HG03342 (cell line): ENCODE results near the gene DENND1A.

Experiments
- ATAC-seq: cut with Tn5 transposase; IDR thresholded peaks from one replicate; pipeline ENCODE4 v1.9.1; 2021; ENCODE audit warnings: mild to moderate bottlenecking, moderate library complexity; ENCODE audit not compliant: unreplicated experiment

Gene DENND1A

DNA sequence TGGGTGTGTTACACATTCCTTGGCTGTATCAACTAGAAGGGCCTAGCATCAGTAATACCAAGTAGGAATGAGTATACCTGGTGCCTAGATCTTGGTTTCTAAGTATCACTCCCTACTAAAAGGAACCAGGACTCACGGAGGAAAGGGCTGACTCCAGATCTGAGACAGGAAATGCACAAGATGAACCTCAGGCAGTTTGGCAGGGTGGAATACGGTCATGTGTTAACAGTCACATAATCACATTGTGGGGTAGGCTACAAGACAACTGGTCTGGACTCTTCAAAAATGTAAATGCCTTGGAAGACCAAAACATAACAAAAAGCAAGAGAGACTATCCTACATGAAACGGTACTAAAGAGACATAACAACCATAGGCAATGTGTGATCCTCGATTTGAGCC is 415.2 kb downstream of the DENND1A start:
- ATAC-seq = no peak

GRCh38 chr9:123513554-123513953 is 416.4 kb downstream of the DENND1A start:
- ATAC-seq = no peak

- ATAC-seq = no peak
These were observed 418.3 kb downstream of the DENND1A start for GRCh38 chr9:123511326-123512277.

DNA sequence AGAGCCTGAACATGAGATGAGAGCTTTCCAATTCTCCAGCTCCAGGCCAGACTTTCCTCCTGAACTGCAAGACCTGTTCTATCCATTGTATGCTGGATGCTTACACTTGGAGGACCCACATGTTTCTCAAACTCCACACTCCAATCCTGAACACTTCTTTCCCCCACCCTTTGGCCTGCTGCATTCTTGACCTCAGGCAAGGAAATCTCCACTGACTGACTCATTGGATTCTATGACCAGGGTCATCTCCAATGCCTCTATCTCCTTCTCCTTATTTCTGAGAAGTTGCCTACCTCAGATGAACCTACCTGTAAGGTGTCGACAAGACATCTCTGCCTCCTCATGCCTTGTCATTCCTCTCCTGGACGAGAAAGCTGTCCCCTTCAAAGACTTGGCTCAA is 420.3 kb downstream of the DENND1A start:
- ATAC-seq = no peak

- no peak for ATAC-seq
These were observed 421.9 kb downstream of the DENND1A start for GRCh38 chr9:123508048-123508447.

DNA sequence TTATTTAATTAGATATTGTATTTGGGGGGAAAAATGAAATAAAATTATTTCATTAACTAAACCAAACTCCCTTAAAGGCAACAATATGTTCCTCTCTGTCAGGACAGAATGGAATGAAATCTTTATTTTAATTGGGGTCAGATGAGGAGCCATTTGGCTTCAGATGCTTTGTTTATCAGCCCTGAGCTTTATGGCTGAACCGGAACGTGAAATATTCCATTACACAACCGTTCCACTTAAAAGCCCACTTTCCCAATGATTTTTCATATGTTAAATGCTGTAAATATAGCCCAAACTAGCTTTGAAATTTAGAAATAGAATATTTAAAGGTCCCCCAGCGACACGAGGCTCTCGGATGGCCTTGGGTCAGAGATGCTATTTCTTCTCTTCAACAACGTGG is 424.4 kb downstream of the DENND1A start:
- ATAC-seq = no peak

- ATAC-seq = no peak
These were observed 429.6 kb downstream of the DENND1A start for GRCh38 chr9:123500336-123500735.

DNA sequence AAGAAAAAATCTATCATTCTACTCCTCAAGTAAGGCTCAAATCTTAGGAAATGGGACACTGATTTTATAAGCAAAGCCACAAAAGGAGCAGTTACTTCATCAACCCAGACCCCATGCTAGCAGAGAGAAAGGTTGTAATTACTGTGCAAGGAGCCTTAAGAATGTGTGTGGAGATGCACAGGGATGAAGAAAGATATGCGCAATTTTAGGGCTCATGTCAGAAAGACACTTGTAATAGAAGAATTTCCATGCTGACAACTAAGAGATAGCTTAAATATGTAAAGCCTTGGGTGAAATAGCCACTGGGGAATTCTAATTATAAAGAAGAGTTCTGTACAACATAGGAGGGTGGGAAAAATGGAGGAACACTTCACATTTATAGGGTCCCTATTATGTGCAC is 432.1 kb downstream of the DENND1A start:
- no peak for ATAC-seq

GRCh38 chr9:123495731-123496130 is 434.2 kb downstream of the DENND1A start:
- ATAC-seq = no peak

- no peak for ATAC-seq
These were observed 436.3 kb downstream of the DENND1A start for GRCh38 chr9:123493627-123494026.

DNA sequence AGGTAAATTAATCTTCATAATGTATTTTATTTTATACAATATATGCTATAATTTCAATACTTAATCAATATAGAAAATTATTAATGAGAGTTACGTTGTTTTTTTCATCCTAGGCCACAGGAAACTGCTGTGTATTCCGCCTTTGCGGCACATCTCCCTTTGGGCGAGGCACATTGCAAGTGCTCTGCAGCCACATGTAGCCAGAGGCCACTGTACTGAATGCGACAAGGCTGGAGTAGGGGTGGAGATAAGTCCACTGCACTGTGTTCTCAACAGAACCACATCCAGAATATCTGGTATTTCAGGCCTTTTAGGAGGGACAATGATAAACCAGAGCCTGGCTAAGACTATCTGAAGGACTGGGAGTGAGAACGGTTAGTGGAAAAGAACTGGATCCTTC is 439.2 kb downstream of the DENND1A start:
- ATAC-seq = no peak

DNA sequence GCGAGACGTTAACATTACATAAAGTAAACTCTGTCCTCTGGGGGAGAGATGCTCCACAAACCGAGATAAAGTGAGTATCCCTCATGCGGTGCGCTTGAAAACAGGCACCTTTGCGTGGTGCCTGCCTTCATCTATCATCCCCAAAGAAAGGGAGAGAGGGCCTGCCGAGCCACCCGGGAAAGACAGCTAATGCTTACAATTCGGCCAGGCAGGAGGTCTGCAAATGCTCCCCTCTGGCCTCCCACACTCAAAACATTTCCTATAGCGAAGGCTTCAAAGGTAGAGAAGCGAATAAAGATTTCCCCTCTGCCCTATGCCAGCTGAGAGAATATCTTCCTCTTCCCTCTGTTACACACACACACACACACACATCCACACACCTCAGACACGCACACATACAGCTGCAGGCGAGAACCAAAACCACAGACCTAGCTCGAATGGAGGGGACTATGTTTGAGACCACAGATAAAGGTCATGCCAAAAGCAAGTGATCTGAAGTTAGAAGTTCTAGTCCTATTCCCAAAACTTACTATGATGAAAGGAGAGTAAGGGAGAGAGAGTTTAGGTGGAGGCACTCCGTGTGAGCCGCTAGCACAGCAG is 441.1 kb downstream of the DENND1A start:
- no peak for ATAC-seq

GRCh38 chr9:123487944-123488548 is 441.9 kb downstream of the DENND1A start:
- ATAC-seq = no peak

- ATAC-seq = no peak
These were observed 443.5 kb downstream of the DENND1A start for GRCh38 chr9:123486431-123486830.

DNA sequence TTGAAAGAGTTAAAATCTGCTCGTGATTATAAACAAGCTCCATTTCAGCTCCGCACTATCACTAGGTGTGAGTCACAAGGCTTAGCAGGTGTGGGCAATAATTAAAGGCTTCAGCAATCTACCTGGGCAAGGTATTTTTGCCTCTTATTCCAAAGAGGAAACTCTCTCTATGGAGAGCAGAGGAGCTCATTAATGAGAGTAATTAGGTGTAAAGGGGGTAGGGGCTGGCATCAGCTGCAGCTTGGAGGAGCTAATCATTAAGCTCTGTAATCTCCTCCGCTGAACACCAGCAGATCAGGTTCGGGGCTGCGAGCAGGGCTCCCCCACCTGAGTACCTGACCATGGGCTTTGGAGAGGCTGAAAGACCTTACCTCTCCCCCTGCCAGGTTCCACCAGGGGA is 444.7 kb downstream of the DENND1A start:
- ATAC-seq = no peak

- no peak for ATAC-seq
These were observed 445.8 kb downstream of the DENND1A start for GRCh38 chr9:123484130-123484529.

DNA sequence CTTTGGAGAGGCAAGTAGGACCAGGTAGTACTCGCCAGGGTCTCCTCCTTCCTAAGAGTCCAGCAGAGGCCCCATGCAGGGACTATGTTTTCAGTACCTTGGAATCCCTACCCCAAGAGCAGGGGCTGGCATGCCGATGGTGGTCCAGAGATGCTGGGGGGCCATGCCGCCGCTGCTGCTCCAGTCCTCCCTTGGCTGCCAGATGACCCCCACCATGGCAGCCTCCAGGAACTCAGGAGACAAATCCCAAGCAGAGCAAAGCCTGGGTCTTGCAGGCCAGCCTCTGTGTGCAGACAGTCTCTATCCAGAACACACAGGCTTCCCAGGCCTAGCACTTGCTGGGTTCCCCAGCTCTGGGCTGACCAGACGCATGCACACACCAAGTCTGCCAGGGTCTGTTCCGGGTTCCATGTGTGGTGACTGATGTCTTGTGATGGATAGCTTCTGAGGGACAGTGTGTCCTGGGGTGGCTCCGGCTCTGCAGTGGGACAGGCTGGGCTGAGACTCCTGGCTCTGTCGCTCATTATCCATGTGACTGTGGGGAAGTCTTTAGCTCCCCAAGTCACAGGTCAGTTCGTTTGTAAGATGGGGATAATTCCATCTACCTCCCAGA is 446.6 kb downstream of the DENND1A start:
- ATAC-seq = no peak

- no peak for ATAC-seq
These were observed 447.5 kb downstream of the DENND1A start for GRCh38 chr9:123482295-123482968.

GRCh38 chr9:123481209-123481865 is 448.6 kb downstream of the DENND1A start:
- ATAC-seq = no peak

DNA sequence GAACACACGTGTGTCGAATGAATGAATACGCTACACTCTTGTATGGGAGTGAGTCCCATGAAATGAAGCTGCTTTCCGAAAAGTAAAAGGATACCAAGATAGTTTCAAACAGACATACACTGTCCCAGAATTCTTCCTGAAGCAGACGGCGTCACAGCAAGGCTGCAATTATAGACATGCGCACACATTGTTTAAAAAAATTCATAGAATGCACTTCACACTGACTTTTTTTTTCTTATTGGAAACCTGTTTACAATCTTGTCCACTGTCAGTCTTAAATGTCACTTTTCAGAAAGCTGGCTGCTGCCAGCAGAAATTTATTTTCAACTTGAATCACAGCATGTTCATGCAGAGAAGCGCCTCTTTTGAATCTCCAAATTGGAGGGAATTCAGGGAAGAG is 449.1 kb downstream of the DENND1A start:
- no peak for ATAC-seq
